ENCODE measurements around the gene DEPDC1. TPM values are rescaled to one million over a fixed set of nuclear protein-coding genes. Genes with fewer than 3 reads are reported as not detected.

The DEPDC1 gene
- total RNA-seq, 1 experiment from 2014 or later, result 41.7 TPM

DNA sequence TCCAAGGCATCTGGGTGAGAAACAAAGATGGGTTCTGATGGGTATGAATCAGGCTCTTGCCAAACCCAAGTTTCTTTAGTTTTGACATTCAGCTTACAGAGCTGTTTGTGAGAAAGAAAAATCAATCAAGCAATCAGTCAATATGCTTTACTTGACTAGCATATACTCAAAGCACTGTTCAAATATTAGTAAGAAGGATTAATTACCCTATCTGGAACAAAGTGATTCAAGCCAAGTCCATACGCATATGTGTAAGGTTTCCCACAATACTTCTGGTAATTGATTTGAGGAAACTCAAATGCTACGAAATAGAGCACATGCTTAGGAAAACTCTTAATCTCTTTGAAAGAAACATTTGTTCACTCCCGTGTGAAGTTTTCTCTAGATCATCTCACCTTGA lies 65.8 kb downstream of the DEPDC1 start:
- H3K9me3 Mint-ChIP-seq (ENCODE audit: low read depth, unreplicated experiment), result no peaks in the 10 kb centered on the region
- intact Hi-C loops (cut with micrococcal nuclease; ENCODE audit: unreplicated experiment), result no loop called here
- no peak for DNase-seq
- no peaks in the 10 kb centered on the region for H3K27me3 Mint-ChIP-seq (ENCODE audit: unreplicated experiment)
- TF ChIP-seq, protein P1, sequence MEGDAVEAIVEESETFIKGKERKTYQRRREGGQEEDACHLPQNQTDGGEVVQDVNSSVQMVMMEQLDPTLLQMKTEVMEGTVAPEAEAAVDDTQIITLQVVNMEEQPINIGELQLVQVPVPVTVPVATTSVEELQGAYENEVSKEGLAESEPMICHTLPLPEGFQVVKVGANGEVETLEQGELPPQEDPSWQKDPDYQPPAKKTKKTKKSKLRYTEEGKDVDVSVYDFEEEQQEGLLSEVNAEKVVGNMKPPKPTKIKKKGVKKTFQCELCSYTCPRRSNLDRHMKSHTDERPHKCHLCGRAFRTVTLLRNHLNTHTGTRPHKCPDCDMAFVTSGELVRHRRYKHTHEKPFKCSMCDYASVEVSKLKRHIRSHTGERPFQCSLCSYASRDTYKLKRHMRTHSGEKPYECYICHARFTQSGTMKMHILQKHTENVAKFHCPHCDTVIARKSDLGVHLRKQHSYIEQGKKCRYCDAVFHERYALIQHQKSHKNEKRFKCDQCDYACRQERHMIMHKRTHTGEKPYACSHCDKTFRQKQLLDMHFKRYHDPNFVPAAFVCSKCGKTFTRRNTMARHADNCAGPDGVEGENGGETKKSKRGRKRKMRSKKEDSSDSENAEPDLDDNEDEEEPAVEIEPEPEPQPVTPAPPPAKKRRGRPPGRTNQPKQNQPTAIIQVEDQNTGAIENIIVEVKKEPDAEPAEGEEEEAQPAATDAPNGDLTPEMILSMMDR (IDR thresholded peaks at IDR 0.05; ENCODE audit: unreplicated experiment), result no peak
- no peaks in the 10 kb centered on the region for H3K36me3 Mint-ChIP-seq (ENCODE audit: insufficient read depth, unreplicated experiment)
- H3K27ac Mint-ChIP-seq (ENCODE audit: unreplicated experiment), result no peak overlapping the region
- H3K4me3 Mint-ChIP-seq (ENCODE audit: low read depth, unreplicated experiment), result no peak overlapping the region
- no peaks in the 10 kb centered on the region for H3K4me1 Mint-ChIP-seq (ENCODE audit: low read depth, unreplicated experiment)
- CTCF ChIA-PET, result no interaction called here
- BruUV-seq (replicated peaks), result no TSS peak

DNA sequence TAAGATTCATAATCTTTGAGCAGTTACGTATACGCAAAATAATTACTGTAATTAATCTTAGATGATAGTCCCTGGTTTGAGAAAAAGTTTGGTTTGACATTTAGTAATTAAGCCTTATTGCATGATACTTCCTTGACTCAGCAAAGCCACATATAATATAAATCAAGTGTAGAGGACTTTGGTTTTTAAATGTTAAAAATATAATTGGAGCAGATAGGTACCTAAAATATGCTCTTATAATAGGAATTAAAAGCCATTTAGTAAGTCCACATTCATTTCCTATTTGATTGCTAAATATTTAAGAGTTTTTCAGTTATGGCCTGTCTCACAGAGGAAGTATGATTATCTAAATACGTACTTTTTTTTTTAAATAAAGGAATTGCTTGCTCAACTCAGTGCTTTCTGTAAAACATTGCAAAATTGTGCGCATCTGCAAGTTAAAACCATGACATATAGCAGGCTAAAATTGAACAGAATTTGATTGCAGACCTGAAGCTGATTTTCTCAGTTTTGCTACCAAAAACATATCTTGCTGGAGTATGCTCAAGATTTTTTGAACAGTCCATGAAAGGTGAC lies 67.6 kb downstream of the DEPDC1 start:
- DNase-seq, result no peak
- Mint-ChIP-seq H3K4me3 (ENCODE audit: low read depth, unreplicated experiment) (no peak overlapping the region), H3K4me1 (ENCODE audit: low read depth, unreplicated experiment) (no peaks in the 10 kb centered on the region), H3K27me3 (ENCODE audit: unreplicated experiment) (no peaks in the 10 kb centered on the region), H3K27ac (ENCODE audit: unreplicated experiment) (no peak overlapping the region), H3K36me3 (ENCODE audit: insufficient read depth, unreplicated experiment) (no peaks in the 10 kb centered on the region), H3K9me3 (ENCODE audit: low read depth, unreplicated experiment) (no peaks in the 10 kb centered on the region)
- intact Hi-C loops (cut with micrococcal nuclease; ENCODE audit: unreplicated experiment), result no loop called here
- TF ChIP-seq, protein P1 (IDR thresholded peaks at IDR 0.05; ENCODE audit: unreplicated experiment), result no peak
- no TSS peak for BruUV-seq (replicated peaks)
- CTCF ChIA-PET, result no interaction called here

DNA sequence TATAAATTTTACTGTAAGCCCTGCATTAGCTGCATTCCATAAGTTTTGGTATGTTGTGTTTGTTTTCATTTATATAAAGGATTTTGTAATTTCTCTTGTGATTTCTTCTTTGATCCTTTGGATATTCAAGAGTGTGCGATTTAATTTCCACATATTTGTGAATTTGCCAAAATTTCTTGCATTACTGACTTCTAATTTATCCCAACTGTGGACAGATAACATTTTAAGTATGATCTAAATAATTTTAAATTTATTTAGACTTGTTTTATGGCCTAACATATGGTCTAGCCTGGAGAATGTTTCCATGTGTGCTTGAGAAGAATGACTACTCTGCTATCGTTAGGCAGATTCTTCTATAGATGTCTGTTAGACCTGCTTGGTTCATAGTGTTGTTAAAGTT lies 70.3 kb downstream of the DEPDC1 start:
- CTCF ChIA-PET, result no interaction called here
- Mint-ChIP-seq H3K4me3 (ENCODE audit: low read depth, unreplicated experiment) (no peak overlapping the region), H3K9me3 (ENCODE audit: low read depth, unreplicated experiment) (peaks cover 2% of the 10 kb centered on the region), H3K27me3 (ENCODE audit: unreplicated experiment) (no peaks in the 10 kb centered on the region), H3K36me3 (ENCODE audit: insufficient read depth, unreplicated experiment) (no peaks in the 10 kb centered on the region), H3K4me1 (ENCODE audit: low read depth, unreplicated experiment) (no peaks in the 10 kb centered on the region), H3K27ac (ENCODE audit: unreplicated experiment) (no peak overlapping the region)
- intact Hi-C loops (cut with micrococcal nuclease; ENCODE audit: unreplicated experiment), result no loop called here
- BruUV-seq (replicated peaks), result no TSS peak
- DNase-seq, result no peak
- TF ChIP-seq, protein P1 (IDR thresholded peaks at IDR 0.05; ENCODE audit: unreplicated experiment), result no peak

Other genes starting within 250 kb of the DEPDC1 start
- not detected in 2 replicates for gene RPE65, start 47.1 kb downstream of the DEPDC1 start, total RNA-seq (2022)

Data from Calu3 (cell line).